Colonic mucosa (tissue), 4 donors: ENCODE results near the gene PKDCC. TPM values are rescaled to one million over a fixed set of nuclear protein-coding genes. Genes with fewer than 3 reads are reported as not detected.
"Not testable (repeated sequence)": the region's sequence is repeated elsewhere in the genome, so short reads cannot be mapped to it uniquely, and the experiment has no call there.

ENCODE experiments used
- DNase-seq: peaks from one replicate; pipeline ENCODE4 v3.0.0-alpha.2; 2020
- H3K27ac ChIP-seq: fragments of 200-600 bp; one replicate; pipeline ENCODE4 v1.8.0; 2021
- H3K27me3 ChIP-seq: fragments of 200-600 bp; one replicate; pipeline ENCODE4 v1.8.0; 2021
- H3K36me3 ChIP-seq: fragments of 200-600 bp; one replicate; pipeline ENCODE4 v1.8.0; 2021
- H3K4me1 ChIP-seq: fragments of 200-600 bp; one replicate; pipeline ENCODE4 v1.8.0; 2021; ENCODE audit warnings: mild to moderate bottlenecking
- H3K4me3 ChIP-seq: fragments of 200-600 bp; one replicate; pipeline ENCODE4 v1.8.0; 2021
- H3K9ac ChIP-seq, 2 donors: one replicate each; pipeline ENCODE4 v1.7.0; 2013; ENCODE audit warnings: control low read depth in 2 of 2, low read depth in 2 of 2, low read length in 2 of 2
- H3K9me3 ChIP-seq: fragments of 200-600 bp; one replicate; pipeline ENCODE4 v1.8.0; 2021
- intact Hi-C: fragments of 100-400 bp; cut with DNase I; formaldehyde crosslinking; loops from one replicate; pipeline ENCODE4 v1.14.1; 2022
- total RNA-seq, 2 donors: library from RNA; stranded (reverse); fragmentation: NEBNext Ultra II Directional in 1 of 2; extraction: Animal tissue kit (Norgen Biotek cat#: 25700) in 1 of 2; gene quantifications; one replicate each; pipeline ENCODE4 v1.2.1, GENCODE V29; 2021
- TF ChIP-seq, protein P1 (sequence below): fragments of 200-600 bp; IDR thresholded peaks from one replicate; pipeline ENCODE4 v1.8.0; 2022; ENCODE audit warnings: antibody characterized with exemption, mild to moderate bottlenecking
- donor health status: healthy.
- donor health status: DM: no; HTN: no; CAD: no.
- donor health status: DM: no; HTN: no; CAD: no.

Gene PKDCC
- total RNA-seq, 2 donors from 2014 or later, result 61.3 to 125 TPM

DNA sequence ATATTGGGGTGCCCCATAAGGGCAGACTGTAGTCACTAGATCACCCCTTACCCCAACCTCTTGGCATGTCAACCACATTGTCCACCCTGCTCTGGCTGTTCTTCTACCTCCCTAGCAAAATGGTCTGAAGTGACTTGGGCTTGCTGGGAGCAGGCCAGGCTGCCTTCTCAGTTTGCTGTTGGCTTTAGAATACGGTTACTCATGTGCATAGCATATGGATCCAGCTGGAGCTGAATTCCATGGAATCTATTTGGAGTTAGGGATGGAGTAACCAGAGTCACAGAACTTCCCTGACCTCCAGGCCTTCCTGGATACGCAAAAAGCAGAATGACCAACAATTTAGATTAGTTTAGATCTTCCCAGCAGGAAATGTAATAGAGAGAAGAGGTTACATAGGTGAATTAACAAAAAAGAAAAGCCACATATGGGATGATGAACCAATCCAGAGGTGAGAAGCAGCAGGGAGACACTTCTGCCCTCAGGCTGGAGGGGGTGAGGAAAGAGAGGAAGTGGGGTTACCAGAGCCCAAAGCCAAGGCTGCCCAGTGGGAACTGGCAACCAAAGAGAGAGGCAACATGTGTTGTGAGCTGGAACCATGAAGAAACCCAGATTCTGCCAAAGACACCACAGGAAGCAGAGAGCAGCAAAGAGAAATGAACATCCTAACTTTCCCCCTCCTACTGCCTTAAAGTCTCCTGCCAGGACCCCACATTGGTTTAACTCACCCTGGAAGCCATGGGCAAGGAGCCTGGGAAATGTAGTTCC, 26.1 kb downstream of the PKDCC start:
- TF ChIP-seq, protein P1, sequence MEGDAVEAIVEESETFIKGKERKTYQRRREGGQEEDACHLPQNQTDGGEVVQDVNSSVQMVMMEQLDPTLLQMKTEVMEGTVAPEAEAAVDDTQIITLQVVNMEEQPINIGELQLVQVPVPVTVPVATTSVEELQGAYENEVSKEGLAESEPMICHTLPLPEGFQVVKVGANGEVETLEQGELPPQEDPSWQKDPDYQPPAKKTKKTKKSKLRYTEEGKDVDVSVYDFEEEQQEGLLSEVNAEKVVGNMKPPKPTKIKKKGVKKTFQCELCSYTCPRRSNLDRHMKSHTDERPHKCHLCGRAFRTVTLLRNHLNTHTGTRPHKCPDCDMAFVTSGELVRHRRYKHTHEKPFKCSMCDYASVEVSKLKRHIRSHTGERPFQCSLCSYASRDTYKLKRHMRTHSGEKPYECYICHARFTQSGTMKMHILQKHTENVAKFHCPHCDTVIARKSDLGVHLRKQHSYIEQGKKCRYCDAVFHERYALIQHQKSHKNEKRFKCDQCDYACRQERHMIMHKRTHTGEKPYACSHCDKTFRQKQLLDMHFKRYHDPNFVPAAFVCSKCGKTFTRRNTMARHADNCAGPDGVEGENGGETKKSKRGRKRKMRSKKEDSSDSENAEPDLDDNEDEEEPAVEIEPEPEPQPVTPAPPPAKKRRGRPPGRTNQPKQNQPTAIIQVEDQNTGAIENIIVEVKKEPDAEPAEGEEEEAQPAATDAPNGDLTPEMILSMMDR, result no peak
- no peaks in the 10 kb centered on the region for H3K9me3 ChIP-seq
- H3K27me3 ChIP-seq, result no peaks in the 10 kb centered on the region
- H3K36me3 ChIP-seq, result no peaks in the 10 kb centered on the region
- H3K4me1 ChIP-seq, result peaks cover 15% of the 10 kb centered on the region
- no peak overlapping the region for H3K9ac ChIP-seq
- H3K27ac ChIP-seq, result peak overlapping the region; percentile 39
- DNase-seq, result no peak
- no peak overlapping the region for H3K4me3 ChIP-seq
- intact Hi-C loops, result no loop called here

DNA sequence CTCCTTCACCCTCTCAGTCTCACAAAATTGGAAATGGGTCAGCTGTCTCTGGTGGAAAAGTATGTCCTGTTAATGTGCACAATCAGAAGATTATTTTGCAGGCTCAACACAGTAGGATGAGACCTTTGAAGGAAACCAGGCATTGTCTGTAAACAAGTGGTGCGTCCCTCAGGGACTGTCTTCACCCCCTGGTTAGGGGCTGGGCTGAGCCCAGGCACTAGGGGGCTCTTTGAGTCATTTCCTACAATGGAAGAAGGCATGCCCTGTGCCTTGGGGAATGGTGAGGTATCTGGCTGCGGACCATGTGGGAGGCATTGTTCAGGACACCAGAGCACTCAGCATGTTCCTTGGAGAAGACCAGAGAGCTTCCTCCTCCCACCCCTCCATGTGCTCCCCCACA, 26.8 kb downstream of the PKDCC start:
- peaks cover 15% of the 10 kb centered on the region for H3K4me1 ChIP-seq
- no peak for DNase-seq
- no peaks in the 10 kb centered on the region for H3K27me3 ChIP-seq
- no peak overlapping the region for H3K4me3 ChIP-seq
- peak overlapping the region; percentile 39 for H3K27ac ChIP-seq
- H3K9me3 ChIP-seq, result no peaks in the 10 kb centered on the region
- TF ChIP-seq, protein P1, result no peak
- intact Hi-C loops, result no loop called here
- no peak overlapping the region for H3K9ac ChIP-seq
- H3K36me3 ChIP-seq, result no peaks in the 10 kb centered on the region

DNA sequence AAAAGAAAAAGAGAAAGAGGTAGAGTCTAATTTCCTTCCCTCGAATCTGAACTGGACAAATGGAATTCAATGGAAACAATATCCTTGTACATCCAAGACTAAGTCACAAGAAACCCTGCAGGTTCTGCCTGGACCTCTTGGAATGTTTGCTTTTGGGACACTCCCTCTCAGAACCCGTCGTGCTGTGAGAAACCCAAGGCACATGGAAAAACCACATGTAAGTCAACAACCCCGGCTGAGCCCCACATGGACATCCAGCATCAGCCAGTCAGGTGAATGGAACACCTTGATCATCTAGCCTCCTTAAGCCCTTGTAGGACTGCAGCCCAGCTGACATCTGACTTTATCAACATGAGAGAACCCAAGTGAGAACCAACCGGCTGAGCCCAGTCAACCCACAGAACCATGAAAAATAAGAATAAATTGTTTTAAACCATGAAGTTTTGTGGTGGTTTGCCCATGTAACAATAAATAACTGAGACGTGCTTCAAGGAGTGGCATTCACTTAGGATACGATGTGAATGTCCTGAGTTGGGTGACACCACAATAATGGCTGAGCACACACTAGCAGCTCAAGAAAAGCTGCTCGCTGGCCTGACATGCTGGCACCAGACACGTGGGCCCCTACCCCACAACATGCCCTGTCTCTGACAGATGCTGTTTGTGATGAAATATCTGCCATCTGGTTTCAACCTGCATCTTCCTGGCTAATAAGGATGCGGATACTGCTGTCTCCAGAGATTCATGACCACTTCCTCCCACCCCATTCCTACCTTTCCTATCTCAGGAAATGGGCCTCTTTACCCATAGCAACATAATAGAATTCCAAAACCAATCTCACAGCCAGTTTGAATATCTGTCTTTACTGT, 28.8 kb downstream of the PKDCC start:
- Histone ChIP-seq H3K36me3 (no peaks in the 10 kb centered on the region), H3K4me3 (no peak overlapping the region), H3K27me3 (no peaks in the 10 kb centered on the region), H3K27ac (no peak overlapping the region), H3K9ac (no peak overlapping the region), H3K4me1 (peaks cover 15% of the 10 kb centered on the region), H3K9me3 (no peaks in the 10 kb centered on the region)
- TF ChIP-seq, protein P1, result no peak
- intact Hi-C loops, result no loop called here
- DNase-seq, result no peak

DNA sequence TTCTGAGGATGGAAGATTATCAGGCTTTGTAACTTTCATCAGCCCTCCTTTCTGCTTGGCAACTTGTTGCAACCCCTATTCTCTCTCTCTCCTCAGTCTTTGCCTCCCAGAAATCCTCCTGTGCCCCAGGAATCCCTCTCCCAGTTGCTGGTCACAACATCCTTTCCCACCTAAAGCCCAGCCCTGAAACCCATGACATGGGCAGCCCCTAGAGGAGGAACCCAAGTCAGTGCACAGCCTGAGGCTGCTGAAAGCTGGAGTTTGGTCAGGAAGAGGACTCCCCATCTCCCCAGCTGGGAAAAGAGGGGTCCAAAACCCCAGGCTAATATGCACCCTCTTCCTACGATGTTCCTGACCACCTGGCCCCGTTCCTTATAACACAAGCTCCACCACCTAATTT, 29.5 kb downstream of the PKDCC start:
- Histone ChIP-seq H3K4me3 (no peak overlapping the region), H3K27ac (no peak overlapping the region), H3K4me1 (peaks cover 10% of the 10 kb centered on the region), H3K9ac (no peak overlapping the region), H3K27me3 (no peaks in the 10 kb centered on the region), H3K36me3 (no peaks in the 10 kb centered on the region), H3K9me3 (no peaks in the 10 kb centered on the region)
- TF ChIP-seq, protein P1, result no peak
- intact Hi-C loops, result no loop called here
- DNase-seq, result no peak

DNA sequence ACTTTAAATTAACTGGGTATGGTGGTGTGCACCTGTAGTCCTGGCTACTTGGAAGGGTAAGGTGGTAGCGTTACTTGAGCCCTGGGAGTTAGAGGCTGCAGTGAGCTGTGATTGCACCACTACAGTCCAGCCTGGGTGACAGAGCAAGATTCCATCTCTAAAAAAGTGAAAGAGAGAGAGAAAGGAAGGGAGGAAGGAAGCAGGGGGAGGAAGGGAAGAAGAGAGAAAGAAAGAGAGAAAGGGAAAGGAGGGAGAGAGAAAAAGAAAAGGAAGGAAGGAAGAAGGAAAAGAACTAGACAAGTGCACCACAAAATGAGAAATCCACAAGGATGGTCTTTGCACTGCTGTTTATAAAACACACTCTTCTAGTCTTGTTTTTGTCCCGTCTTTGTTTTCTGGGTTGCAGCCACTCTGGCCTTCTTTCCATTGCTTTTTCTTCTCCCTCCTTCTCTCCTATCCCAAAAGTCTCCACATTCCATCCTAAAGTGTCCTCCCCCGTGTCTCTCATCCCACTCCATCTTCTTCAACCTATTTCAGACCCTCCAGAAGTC, 32.0 kb downstream of the PKDCC start:
- H3K9ac ChIP-seq, result no peak overlapping the region
- H3K36me3 ChIP-seq, result no peaks in the 10 kb centered on the region
- no peaks in the 10 kb centered on the region for H3K9me3 ChIP-seq
- no peak for DNase-seq
- H3K4me1 ChIP-seq, result no peaks in the 10 kb centered on the region
- H3K27me3 ChIP-seq, result no peaks in the 10 kb centered on the region
- no peak overlapping the region for H3K27ac ChIP-seq
- no peak overlapping the region for H3K4me3 ChIP-seq
- intact Hi-C loops, result no loop called here
- TF ChIP-seq, protein P1, result no peak

DNA sequence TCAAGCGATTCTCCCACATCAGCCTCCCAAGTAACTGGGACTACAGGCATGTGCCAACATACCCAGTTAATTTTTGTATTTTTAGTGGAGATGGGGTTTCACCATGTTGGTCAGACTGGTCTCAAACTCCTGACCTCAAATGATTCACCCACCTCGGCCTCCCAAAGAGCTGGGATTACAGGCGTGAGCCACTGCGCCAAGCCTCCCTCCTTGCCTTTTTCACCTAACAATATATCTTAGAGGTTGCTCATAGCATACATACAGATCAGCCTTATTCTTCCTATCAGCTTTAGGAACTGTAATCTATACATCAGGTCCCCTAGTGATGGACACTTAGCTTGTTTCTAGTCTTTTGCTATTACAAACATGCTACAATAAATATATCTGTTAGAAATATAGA, 33.3 kb downstream of the PKDCC start:
- H3K4me3 ChIP-seq, intact Hi-C loops: not testable (repeated sequence)

More for the DNA sequence above, 33.3 kb downstream of the PKDCC start:
- H3K36me3 ChIP-seq, H3K4me1 ChIP-seq, H3K27me3 ChIP-seq, H3K9ac ChIP-seq, H3K27ac ChIP-seq, H3K9me3 ChIP-seq, DNase-seq: not testable (repeated sequence)
